ENCODE measurements around the gene ARHGAP30. TPM values are rescaled to one million over a fixed set of nuclear protein-coding genes. Genes with fewer than 3 reads are reported as not detected.
"Not testable (repeated sequence)": the region's sequence is repeated elsewhere in the genome, so short reads cannot be mapped to it uniquely, and the experiment has no call there.

The ARHGAP30 gene, protein sequence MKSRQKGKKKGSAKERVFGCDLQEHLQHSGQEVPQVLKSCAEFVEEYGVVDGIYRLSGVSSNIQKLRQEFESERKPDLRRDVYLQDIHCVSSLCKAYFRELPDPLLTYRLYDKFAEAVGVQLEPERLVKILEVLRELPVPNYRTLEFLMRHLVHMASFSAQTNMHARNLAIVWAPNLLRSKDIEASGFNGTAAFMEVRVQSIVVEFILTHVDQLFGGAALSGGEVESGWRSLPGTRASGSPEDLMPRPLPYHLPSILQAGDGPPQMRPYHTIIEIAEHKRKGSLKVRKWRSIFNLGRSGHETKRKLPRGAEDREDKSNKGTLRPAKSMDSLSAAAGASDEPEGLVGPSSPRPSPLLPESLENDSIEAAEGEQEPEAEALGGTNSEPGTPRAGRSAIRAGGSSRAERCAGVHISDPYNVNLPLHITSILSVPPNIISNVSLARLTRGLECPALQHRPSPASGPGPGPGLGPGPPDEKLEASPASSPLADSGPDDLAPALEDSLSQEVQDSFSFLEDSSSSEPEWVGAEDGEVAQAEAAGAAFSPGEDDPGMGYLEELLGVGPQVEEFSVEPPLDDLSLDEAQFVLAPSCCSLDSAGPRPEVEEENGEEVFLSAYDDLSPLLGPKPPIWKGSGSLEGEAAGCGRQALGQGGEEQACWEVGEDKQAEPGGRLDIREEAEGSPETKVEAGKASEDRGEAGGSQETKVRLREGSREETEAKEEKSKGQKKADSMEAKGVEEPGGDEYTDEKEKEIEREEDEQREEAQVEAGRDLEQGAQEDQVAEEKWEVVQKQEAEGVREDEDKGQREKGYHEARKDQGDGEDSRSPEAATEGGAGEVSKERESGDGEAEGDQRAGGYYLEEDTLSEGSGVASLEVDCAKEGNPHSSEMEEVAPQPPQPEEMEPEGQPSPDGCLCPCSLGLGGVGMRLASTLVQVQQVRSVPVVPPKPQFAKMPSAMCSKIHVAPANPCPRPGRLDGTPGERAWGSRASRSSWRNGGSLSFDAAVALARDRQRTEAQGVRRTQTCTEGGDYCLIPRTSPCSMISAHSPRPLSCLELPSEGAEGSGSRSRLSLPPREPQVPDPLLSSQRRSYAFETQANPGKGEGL
- total RNA-seq: 100 to 1,000 TPM; 171 to 178 TPM

DNA sequence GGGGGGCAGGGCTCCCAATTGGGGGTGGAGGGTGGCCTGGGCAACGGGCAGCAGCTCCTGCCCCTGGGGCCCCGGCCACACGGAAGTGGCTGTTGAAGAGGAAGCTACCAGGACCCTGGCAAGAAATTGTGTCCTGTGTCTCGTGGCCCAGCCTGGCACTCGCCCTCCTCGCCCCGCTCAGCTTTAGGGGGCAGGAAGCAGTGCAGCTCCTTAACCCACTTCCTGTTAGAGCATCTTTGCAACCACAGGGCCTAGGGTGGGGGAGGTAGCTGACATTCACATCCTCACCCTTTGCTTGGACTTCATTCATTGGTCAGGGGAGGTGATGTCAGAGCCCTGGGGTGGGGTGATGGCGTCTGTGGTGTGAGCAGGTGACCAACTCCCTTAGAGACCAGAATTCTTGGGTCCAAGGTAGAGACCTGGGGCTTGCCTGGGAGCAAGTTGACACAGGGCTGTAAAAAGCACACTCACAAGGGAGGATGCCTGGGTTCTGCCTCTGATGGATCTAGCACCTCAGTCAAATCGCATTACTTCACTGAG is at the start of gene ARHGAP30:
Gene ARHGAP30 (minus strand): TSS at position 161 of the 540 bp plus-strand sequence. CDS start 267 bp downstream, outside the sequence.
- CTCF ChIA-PET: interaction anchor here (0.8 to 7.3 kb wide), 19 partner anchors 9 to 292 kb away, joined by 3 to 120 read pairs (median 4); partner anchors contain the start of genes DEDD, KLHDC9, NIT1 and PFDN2
- Mint-ChIP-seq H3K4me3 (peak within 1 kb of the TSS; percentile 97), H3K36me3 (peaks cover 27% of the 10 kb centered on the region), H3K27me3 (no peaks in the 10 kb centered on the region), H3K9me3 (peaks cover 2% of the 10 kb centered on the region), H3K27ac (peak within 1 kb of the TSS; percentile 99), H3K4me1 (ENCODE audit: low read depth) (peaks cover 43% of the 10 kb centered on the region)
- POLR2A ChIA-PET: interaction anchor here (0.7 to 3.9 kb wide), 17 partner anchors 9 to 96 kb away, joined by 3 to 39 read pairs (median 4); partner anchors contain the start of genes DEDD, KLHDC9, NIT1 and PFDN2
- intact Hi-C loops (cut with micrococcal nuclease): loop anchor here (1.0 to 5.0 kb wide), 6 partner anchors 22 to 98 kb away; partner anchors contain the start of genes F11R and PPOX
- DNase-seq: peak; percentile 95

DNA sequence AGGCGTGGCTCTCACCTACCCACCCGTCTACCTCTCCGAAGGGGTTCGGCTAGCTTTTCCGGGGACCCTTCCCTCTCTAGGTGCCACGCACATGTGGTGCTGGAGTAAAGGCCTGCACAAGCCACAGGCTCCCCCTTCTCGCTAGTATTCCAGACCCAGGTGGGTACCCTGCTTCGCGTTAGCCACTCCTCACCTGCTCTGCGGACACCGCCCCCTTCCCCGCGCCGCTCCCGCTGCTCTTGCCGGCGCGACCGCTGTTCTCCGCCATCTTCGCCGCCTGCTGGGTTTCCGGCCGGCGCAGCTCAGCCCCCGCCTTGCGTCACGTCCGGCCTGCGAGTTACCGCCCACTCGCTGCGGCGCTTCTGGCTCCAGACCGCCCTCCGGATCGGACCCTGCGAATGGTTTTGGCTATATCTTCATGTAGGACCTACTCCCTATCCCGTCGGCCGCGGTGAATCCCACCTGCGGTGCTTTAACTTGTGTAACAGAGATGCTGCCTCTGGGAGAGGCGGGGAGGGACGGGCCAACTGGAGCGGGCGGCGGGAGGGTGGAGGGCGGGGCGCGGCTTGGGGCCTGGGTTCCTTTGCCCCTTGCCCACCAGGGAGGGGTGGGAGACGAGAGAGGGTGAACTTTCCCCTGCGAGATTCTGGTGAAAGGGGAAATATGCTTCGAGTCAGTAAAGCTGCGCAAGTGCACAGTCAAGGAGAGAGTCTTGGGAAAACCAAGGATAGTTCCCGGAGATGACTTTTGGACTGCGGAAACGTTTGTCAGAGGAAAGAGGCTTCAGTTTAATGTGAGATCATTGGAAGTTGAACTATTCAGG is 48.3 kb upstream of the ARHGAP30 start, which contains the start of the genes NIT1 and PFDN2:
Gene NIT1 (plus strand): TSS at position 347 of the 823 bp plus-strand sequence. CDS start 72 bp downstream, at position 419.
Gene PFDN2 (minus strand): TSS at position 279 of the 823 bp plus-strand sequence. CDS start 11 bp downstream, at position 268.
- ChIA-PET POLR2A (interaction anchor here (0.8 to 3.2 kb wide), 13 partner anchors 10 to 491 kb away, joined by 3 to 18 read pairs (median 5); partner anchors contain the start of genes ARHGAP30, PPOX, TOMM40L and TSTD1), CTCF (interaction anchor here (1.1 to 3.9 kb wide), 7 partner anchors 9 to 76 kb away, joined by 3 to 40 read pairs (median 4); partner anchors contain the start of genes ARHGAP30, KLHDC9 and PPOX)
- Mint-ChIP-seq H3K27ac (peak within 1 kb of the TSS; percentile 84), H3K4me1 (ENCODE audit: low read depth) (peaks cover 66% of the 10 kb centered on the region), H3K36me3 (peaks cover 43% of the 10 kb centered on the region), H3K4me3 (peak within 1 kb of the TSS; percentile 93), H3K9me3 (no peaks in the 10 kb centered on the region), H3K27me3 (no peaks in the 10 kb centered on the region)
- intact Hi-C loops (cut with micrococcal nuclease): loop anchor here (1.0 to 5.0 kb wide), 5 partner anchors 35 to 856 kb away; partner anchors contain the start of genes DCAF8, F11R, SDHC and UFC1
- DNase-seq: peak; percentile 92

DNA sequence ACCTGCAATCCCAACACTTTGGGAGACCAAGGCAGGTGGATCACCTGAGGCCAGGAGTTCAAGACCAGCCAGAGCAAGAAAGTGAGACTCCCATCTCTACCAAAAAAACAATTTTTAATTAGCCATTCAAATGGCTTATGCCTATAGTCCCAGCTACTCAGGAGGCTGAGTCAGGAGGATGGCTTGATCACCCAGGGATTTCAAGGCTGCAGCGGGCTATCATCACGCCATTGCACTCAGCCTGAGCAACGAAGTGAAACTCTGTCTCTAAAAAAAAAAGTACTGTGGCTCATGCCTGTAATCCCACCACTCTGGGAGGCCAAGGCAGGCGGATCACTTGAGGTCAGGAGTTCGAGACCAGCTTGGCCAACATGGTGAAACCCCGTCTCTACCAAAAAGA is 46.3 kb upstream of the ARHGAP30 start:
- H3K27ac Mint-ChIP-seq: peak overlapping the region; percentile 84
- not testable (repeated sequence) for DNase-seq, H3K9me3 Mint-ChIP-seq, H3K27me3 Mint-ChIP-seq
- peaks cover 31% of the 10 kb centered on the region for H3K36me3 Mint-ChIP-seq
- H3K4me3 Mint-ChIP-seq: peak overlapping the region; percentile 93
- intact Hi-C loops (cut with micrococcal nuclease): loop anchor here (1.0 to 5.0 kb wide), 8 partner anchors 15 to 854 kb away; partner anchors contain the start of genes ARHGAP30, DCAF8, DEDD and SDHC
- CTCF ChIA-PET: interaction anchor here (2.2 to 3.9 kb wide), 2 partner anchors 17 to 50 kb away, joined by 8 to 40 read pairs; partner anchors contain the start of genes KLHDC9 and PPOX
- peaks cover 74% of the 10 kb centered on the region for H3K4me1 Mint-ChIP-seq (ENCODE audit: low read depth)
- POLR2A ChIA-PET: interaction anchor here (0.6 to 3.2 kb wide), 2 partner anchors 46 to 50 kb away, joined by 3 to 18 read pairs; partner anchors contain the start of gene ARHGAP30

DNA sequence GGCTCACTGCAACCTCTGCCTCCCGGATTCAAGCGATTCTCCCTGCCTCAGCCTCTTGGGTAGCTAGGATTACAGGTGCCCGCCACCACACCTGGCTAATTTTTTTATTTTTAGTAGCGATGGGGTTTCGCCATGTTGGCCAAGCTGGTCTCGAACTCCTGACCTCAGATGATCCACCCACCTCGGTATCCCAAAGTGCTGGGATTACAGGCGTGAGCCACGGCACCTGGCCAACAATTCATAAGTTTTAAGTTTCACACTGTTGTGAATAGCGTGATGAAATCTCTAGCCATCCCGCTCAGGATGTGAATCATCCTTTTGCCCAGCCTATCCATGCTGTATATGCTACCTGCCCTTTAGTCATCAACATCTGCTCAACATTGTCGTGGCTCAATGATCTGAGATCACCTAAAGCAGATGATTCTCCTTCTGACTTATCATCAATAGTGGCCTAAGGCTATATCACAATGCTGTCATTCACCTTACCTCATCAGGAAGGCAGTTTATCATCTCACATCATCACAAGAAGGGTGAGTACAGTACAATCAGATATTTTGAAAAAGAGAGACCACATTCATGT is 45.5 kb upstream of the ARHGAP30 start:
- peak; percentile 76 for DNase-seq
- peaks cover 26% of the 10 kb centered on the region for H3K36me3 Mint-ChIP-seq
- no peaks in the 10 kb centered on the region for H3K27me3 Mint-ChIP-seq
- ChIA-PET POLR2A (interaction anchor here (1.3 to 3.2 kb wide), 3 partner anchors 16 to 69 kb away, joined by 4 to 18 read pairs (median 5); partner anchors contain the start of genes ARHGAP30 and USF1), CTCF (no interaction called here)
- peaks cover 68% of the 10 kb centered on the region for H3K4me1 Mint-ChIP-seq (ENCODE audit: low read depth)
- intact Hi-C loops (cut with micrococcal nuclease): loop anchor here (1.0 to 5.0 kb wide), 8 partner anchors 14 to 853 kb away; partner anchors contain the start of genes ARHGAP30, DCAF8, DEDD and SDHC
- no peaks in the 10 kb centered on the region for H3K9me3 Mint-ChIP-seq
- H3K27ac Mint-ChIP-seq: peak overlapping the region; percentile 84
- peak overlapping the region; percentile 93 for H3K4me3 Mint-ChIP-seq

DNA sequence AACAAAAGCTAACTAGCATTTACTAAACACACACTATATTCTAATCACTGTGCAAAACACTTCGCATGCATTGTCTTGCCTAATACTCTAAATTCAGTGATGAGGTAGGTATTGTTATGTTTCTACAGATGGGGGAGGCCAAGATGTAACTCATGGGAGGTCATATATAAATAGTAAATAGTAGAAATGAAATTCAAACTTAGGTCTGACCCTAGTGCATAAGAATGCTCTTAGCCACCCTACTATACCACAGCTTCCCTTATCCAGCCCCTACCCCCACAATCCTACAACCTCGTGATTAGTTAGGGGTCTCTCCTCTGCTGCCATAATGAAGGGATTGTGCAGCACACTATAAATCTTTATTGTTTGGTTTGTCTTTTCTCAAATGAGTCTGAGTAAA is 44.9 kb upstream of the ARHGAP30 start:
- ChIA-PET CTCF (interaction anchor here (1.1 kb wide), 1 partner anchor 18 kb away, joined by 3 read pairs; no protein-coding TSS in a partner anchor), POLR2A (interaction anchor here (1.3 to 1.4 kb wide), 2 partner anchors 15 to 69 kb away, joined by 4 to 5 read pairs; partner anchors contain the start of gene USF1)
- H3K4me3 Mint-ChIP-seq: no peak overlapping the region
- H3K27ac Mint-ChIP-seq: peak overlapping the region; percentile 84
- no peaks in the 10 kb centered on the region for H3K27me3 Mint-ChIP-seq
- intact Hi-C loops (cut with micrococcal nuclease): loop anchor here (2.0 kb wide), 1 partner anchor 14 kb away; no protein-coding TSS in a partner anchor
- peaks cover 64% of the 10 kb centered on the region for H3K4me1 Mint-ChIP-seq (ENCODE audit: low read depth)
- H3K9me3 Mint-ChIP-seq: no peaks in the 10 kb centered on the region
- DNase-seq: no peak
- H3K36me3 Mint-ChIP-seq: peaks cover 21% of the 10 kb centered on the region

DNA sequence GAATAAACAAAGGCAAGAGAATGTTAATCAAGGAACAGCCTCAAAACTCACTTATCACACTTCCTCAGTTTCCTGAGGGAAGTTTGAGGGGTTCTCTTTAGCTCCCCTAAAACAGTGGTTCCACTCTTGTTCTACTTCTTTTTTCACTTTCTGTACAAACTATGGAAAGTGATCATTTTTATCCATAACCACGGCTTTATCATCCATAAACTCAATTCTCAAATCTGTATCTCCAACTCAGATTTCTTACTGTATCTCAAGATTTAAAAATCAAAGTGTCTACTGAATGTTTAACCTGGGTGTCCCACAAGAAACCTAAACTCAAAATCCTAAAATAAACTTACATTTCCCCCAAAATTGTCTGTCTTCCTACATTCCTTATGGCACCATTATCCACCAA is 44.2 kb upstream of the ARHGAP30 start:
- H3K27me3 Mint-ChIP-seq: no peaks in the 10 kb centered on the region
- no peaks in the 10 kb centered on the region for H3K9me3 Mint-ChIP-seq
- ChIA-PET CTCF (interaction anchor here (1.1 kb wide), 1 partner anchor 17 kb away, joined by 3 read pairs; no protein-coding TSS in a partner anchor), POLR2A (interaction anchor here (1.4 kb wide), 1 partner anchor 68 kb away, joined by 4 read pairs; the partner anchor contains the start of gene USF1)
- H3K4me1 Mint-ChIP-seq (ENCODE audit: low read depth): peaks cover 61% of the 10 kb centered on the region
- H3K36me3 Mint-ChIP-seq: peaks cover 22% of the 10 kb centered on the region
- intact Hi-C loops (cut with micrococcal nuclease): loop anchor here (2.0 kb wide), 1 partner anchor 13 kb away; no protein-coding TSS in a partner anchor
- no peak for DNase-seq
- no peak overlapping the region for H3K4me3 Mint-ChIP-seq
- H3K27ac Mint-ChIP-seq: peak overlapping the region; percentile 84

DNA sequence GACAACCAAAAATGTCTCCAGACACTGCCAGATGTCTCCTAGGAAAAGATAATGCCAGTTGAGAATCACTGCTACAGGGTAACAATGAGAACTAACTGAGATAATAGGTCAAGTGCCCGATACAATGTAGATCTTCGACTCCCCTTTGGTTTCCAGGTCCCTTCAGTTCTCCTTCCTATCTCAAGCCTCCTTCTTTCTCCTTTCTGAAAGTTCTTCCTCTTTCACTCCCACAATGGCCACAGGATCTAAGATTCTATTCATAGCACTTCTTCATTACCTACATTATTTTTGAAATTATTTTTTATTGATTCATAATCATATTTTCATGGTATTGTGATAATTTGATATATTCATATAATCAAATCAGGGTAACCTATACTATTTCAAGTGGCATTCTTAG is 41.8 kb upstream of the ARHGAP30 start:
- POLR2A ChIA-PET: no interaction called here
- no peaks in the 10 kb centered on the region for H3K9me3 Mint-ChIP-seq
- no peak overlapping the region for H3K27ac Mint-ChIP-seq
- no peaks in the 10 kb centered on the region for H3K27me3 Mint-ChIP-seq
- H3K36me3 Mint-ChIP-seq: peaks cover 18% of the 10 kb centered on the region
- peaks cover 56% of the 10 kb centered on the region for H3K4me1 Mint-ChIP-seq (ENCODE audit: low read depth)
- no peak overlapping the region for H3K4me3 Mint-ChIP-seq
- intact Hi-C loops (cut with micrococcal nuclease): no loop called here
- no peak for DNase-seq
- CTCF ChIA-PET: interaction anchor here (1.1 to 1.2 kb wide), 2 partner anchors 14 to 161 kb away, joined by 3 to 8 read pairs; partner anchors contain the start of gene KLHDC9

DNA sequence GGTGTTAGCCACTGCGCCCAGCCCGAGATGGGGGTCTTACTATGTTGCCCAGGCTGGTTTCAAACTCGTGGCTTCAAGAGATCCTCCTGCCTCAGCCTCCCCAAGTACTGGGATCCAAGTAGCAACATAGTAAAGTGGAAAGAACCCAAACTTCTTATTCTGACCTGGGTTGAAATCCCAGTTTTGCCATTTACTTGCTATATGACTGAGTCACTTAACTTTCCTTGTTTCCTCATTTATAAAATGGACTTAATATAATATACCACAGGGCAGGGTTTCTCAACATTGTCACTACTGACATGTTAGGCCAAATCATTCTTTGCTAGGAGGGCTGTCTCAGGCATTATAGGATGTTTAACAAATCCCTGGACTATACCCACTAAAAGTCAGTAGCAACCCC is 41.4 kb upstream of the ARHGAP30 start:
- peaks cover 18% of the 10 kb centered on the region for H3K36me3 Mint-ChIP-seq
- H3K4me1 Mint-ChIP-seq (ENCODE audit: low read depth): peaks cover 54% of the 10 kb centered on the region
- CTCF ChIA-PET: interaction anchor here (1.2 kb wide), 1 partner anchor 13 kb away, joined by 8 read pairs; the partner anchor contains the start of gene KLHDC9
- H3K4me3 Mint-ChIP-seq: no peak overlapping the region
- intact Hi-C loops (cut with micrococcal nuclease): no loop called here
- no peak for DNase-seq
- H3K9me3 Mint-ChIP-seq: no peaks in the 10 kb centered on the region
- H3K27me3 Mint-ChIP-seq: no peaks in the 10 kb centered on the region
- no peak overlapping the region for H3K27ac Mint-ChIP-seq
- POLR2A ChIA-PET: interaction anchor here (0.6 kb wide), 1 partner anchor 17 kb away, joined by 3 read pairs; no protein-coding TSS in a partner anchor

DNA sequence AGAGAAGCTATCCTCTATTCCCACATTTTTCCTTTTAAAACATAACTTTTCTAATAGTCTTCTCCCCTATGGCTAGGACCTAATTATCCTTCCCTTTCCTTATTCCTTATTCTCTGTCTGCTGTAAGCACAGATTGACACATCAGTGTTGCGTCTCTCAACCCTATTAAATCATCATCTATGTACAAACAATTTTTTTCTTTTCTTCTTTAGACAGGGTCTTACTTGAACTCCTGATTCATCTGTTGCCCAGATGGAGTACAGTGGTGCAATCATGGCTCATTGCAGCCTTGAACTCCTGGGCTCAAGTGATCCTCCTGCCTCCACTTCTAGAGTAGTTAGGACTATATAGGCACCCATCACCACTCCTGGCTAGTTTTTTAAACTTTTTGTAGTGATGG is 36.7 kb upstream of the ARHGAP30 start:
- ChIA-PET CTCF (interaction anchor here (1.2 kb wide), 1 partner anchor 8 kb away, joined by 4 read pairs; the partner anchor contains the start of gene KLHDC9), POLR2A (no interaction called here)
- Mint-ChIP-seq H3K27me3 (no peaks in the 10 kb centered on the region), H3K4me1 (ENCODE audit: low read depth) (peaks cover 25% of the 10 kb centered on the region), H3K36me3 (peaks cover 19% of the 10 kb centered on the region), H3K4me3 (no peak overlapping the region), H3K9me3 (no peaks in the 10 kb centered on the region), H3K27ac (peak overlapping the region; percentile 0)
- intact Hi-C loops (cut with micrococcal nuclease): no loop called here
- DNase-seq: no peak

Measured in activated CD4-positive, alpha-beta memory T cell treated with anti-CD3 and anti-CD28 coated beads for 36 hours (primary cell).